Hypothalamus (tissue), 51 donors: ENCODE data around the gene CACNG4.
"Not testable (repeated sequence)": the region's sequence is repeated elsewhere in the genome, so short reads cannot be mapped to it uniquely, and the experiment has no call there.

ENCODE experiments used
- DNase-seq, 51 donors: peaks; one replicate each; lab custom pipeline; 2025; lab: John Stamatoyannopoulos, UW

Gene CACNG4

GRCh38 chr17:67040652-67041051 is 76.1 kb downstream of the CACNG4 start:
- DNase-seq: no peak

- not testable (repeated sequence) for DNase-seq
Observed at GRCh38 chr17:67041119-67041518, 76.6 kb downstream of the CACNG4 start.

DNA sequence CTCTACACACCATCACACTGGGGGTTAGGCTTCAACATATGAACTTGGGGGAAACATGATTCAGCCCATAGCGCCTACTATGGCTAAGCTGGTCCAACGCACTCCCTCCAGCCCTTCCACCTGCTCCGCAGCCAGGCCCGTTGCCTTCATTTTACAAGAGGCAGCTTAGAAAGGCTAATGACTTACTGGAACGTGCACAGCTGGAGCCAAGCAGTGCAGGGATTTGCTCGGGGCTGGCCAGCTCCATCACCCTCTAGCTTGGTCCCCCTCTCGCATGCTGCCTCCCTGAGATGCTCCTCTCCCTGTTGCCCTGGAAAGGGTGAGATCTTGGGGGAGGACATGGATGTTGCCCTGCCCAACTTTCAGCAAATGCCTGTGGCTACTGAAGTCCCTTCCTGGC is 77.0 kb downstream of the CACNG4 start:
- no peak for DNase-seq

DNA sequence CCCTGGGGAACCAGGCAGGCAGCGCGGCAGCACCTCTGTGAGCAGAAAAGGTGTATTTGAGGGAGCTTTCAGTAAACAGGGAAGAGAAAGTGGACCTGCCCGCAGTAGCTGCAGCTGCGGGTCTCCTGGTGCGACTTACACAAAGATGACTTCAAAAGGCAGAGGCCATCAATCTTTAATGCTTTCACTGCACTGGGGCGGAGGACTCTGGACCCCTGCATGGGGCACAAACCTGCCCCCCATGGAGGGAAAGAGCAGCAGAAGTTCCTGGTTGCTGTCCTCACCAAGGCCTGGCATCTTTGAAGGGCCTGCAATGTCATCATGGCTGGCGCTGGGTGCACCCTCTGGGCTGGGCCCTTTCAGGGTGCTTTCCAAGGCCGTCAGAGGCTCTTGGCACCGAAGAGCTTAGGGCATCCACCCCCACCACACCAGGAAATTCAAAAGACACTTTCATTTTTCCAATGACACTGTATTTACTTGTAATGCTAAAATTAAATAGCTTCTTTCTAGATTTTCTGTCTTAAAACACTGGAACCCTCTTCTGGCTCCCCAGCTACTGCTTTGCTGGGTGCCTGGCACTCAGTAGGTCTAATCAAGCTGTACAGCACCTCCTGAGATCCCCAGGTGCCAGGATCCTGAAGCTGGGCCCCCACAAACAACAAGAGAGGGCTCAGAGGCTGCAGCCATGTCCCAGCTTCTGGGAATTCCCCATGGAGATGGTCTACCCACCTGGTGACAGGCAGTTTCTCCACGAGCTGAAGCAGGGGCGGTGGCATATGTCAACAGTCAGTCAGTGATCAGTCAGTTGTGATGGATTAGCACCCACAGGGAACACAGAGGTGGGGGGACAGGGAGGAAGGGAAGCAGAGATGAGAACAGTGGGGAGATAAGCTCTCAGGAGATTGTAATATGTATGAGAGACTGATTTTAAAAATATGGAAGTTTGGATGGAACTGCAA is 77.7 kb downstream of the CACNG4 start:
- DNase-seq: no peak

- DNase-seq: no peak
Observed at GRCh38 chr17:67043283-67043682, 78.8 kb downstream of the CACNG4 start.

GRCh38 chr17:67044016-67044772 is 79.7 kb downstream of the CACNG4 start, which contains the start of gene CACNG1:
TSS of gene CACNG1 (plus strand) at chr17:67044554. CDS start at chr17:67044661, 107 bp downstream.
- DNase-seq: no peak

DNA sequence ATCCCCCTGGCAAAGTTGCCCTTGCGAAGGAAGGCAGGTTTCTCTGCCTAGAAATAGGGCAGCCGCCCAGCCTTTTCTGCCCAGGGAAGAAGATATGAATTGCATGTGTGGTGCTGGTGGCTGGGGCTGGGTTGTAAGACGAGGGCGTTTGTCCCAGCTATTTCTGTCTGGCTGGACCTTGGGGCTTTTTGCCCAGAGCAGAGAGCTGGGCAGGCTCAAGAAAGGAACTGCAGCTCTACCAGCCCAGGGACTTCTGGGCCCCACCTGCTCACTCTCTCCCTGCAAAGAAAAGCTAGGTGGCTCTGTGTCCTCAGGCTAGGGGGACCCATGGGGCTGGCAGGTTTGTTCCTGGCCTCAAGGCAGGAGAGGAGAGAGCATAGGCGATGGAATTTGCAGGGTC is 80.4 kb downstream of the CACNG4 start:
- DNase-seq: no peak

GRCh38 chr17:67046398-67046797 is 81.9 kb downstream of the CACNG4 start:
- no peak for DNase-seq

GRCh38 chr17:67047382-67047781 is 82.9 kb downstream of the CACNG4 start:
- no peak for DNase-seq

DNA sequence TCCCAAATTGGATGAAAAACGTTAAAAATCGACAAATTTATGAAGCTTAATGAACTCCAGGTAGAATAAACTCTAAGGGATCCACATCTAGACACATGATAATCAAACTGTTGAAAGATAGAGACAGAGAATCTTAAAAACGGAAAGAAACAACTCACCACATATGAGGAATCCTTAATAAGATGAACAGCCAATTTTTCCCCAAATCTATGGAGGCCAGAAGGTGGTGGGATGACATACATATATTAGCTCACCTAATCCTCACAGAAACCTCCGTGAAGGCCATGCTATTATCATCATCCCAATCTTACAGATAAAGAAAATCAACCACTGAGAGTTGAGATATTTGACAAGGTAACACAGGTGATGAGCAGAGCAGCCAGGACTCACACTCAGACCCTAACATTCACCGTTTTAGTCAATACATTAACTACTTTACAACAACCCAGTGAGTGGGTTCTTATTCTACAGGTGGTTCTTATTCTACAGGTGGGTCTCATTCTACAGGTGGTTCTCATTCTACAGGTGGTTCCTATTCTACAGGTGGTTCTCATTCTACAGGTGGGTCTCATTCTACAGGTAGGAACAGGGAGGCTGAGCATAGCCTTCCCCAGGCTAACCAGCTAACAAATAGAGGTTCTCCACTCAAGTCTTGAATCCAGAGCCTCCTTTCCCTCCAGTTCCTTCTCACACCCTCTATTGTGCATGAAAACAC is 84.7 kb downstream of the CACNG4 start:
- DNase-seq: no peak

DNA sequence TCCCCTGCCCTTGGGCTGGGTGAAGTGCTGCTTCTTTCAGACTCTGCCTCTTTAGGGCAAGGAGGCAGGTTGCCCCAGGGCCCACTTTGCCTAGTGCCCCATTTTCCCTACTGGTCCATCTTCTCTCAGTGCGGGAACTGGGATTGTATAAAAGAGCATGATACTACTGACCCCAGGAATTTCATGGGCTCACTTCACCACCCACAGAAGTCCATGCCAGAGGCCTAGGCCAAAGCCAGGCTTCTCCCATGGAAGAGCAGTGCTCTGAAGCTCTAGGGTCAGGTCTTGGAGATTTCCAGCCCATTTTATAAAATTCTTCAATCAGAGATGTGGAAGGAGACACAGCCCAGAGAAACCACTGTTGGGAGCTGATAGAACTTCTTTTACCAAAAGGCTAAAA is 85.6 kb downstream of the CACNG4 start:
- DNase-seq: no peak

DNA sequence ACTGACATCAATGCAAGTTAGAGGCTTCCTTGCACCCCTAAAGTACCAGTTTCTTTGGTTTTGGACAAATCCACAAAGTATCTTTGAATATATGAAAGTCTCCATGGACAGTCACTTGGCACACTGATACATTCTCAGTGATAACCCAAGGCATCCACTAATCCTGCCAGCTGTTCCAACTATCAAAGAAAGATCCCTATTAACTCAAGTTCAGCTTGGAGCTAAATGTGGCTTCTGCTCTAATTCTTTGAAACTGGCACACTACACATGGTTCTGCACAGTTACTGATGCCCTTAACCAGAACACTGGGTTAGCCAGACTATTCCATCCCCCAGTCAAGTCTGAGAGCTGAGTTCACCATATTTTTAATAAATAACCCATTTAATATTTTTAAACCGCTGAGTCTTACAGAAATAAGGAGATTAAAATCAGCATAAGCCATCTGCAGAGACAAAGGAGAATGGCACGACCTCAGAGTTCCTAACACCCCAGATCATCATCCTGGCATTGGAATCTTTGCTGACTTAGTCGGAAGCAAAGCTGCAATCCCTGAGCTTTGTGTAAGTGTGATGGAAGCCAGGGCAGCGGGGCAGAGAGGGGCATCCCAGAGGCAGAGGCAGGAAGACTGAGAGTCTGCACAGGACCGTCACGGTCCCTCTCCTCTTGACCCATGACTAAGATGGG is 86.1 kb downstream of the CACNG4 start:
- no peak for DNase-seq

- DNase-seq: no peak
Observed at GRCh38 chr17:67051155-67051538, 86.6 kb downstream of the CACNG4 start.

GRCh38 chr17:67051837-67052236 is 87.3 kb downstream of the CACNG4 start:
- DNase-seq: no peak

- DNase-seq: no peak
Observed at GRCh38 chr17:67052720-67053437, 88.4 kb downstream of the CACNG4 start.

GRCh38 chr17:67053438-67054000 is 89.0 kb downstream of the CACNG4 start:
- DNase-seq: no peak

- DNase-seq: no peak
Observed at GRCh38 chr17:67054011-67054591, 89.6 kb downstream of the CACNG4 start.

DNA sequence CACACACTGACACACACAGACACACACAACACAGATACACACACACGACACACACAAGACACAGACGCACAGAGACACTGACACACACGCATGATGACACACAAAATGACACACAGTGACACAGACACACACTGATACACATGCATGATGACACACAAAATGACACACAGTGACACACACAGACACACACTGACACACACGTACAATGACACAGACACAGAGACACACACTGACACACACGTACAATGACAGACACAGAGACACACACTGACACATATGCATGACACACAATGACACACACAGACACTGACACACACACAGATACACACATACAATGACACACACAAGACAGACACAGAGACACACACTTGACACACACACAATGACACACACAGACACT is 90.1 kb downstream of the CACNG4 start:
- no peak for DNase-seq

GRCh38 chr17:67055041-67055443 is 90.5 kb downstream of the CACNG4 start:
- DNase-seq: no peak
